Esophagus squamous epithelium (tissue), 4 donors: ENCODE data around the gene TCF4.

Source experiments
- CTCF ChIP-seq, 6 experiments: fragments of 450-650 bp in 4 of 6; fragments of 200-600 bp in 2 of 6; sonication (generic) in 2 of 6; IDR thresholded peaks; one replicate each; pipeline ENCODE4 v1.5.1; 2016 to 2019; ENCODE audit warnings: antibody characterized with exemption in 6 of 6, mild to moderate bottlenecking in 4 of 6, moderate library complexity in 4 of 6
- POLR2A ChIP-seq, 4 donors: fragments of 450-650 bp; IDR thresholded peaks; one replicate each; pipeline ENCODE4 v1.6.1; 2017; ENCODE audit warnings: antibody characterized with exemption in 4 of 4, mild to moderate bottlenecking in 4 of 4, moderate library complexity in 3 of 4

GRCh38 chr18:55627007-55627406 is 39.0 kb upstream of the TCF4 start:
- no peak for TF ChIP-seq POLR2A (IDR thresholded peaks at IDR 0.05)
- TF ChIP-seq CTCF (IDR thresholded peaks at IDR 0.05) = no peak
